Hepatocyte (in vitro differentiated cells): Measurements from ENCODE around the gene ZNF148. TPM values are rescaled to one million over a fixed set of nuclear protein-coding genes. Genes with fewer than 3 reads are reported as not detected.

Experiments
- DNase-seq: peaks from one replicate; pipeline ENCODE4 v3.0.0-alpha.2; 2016; ENCODE audit warnings: low spot score
- H2AFZ ChIP-seq: fragments of 200-600 bp; sonication (generic); 2 replicates; pipeline ENCODE4 v1.6.0; 2016; ENCODE audit warnings: antibody characterized with exemption, mild to moderate bottlenecking
- H3K27ac ChIP-seq: fragments of 200-600 bp; sonication (generic); 2 replicates; pipeline ENCODE4 v1.5.1; 2016; ENCODE audit warnings: mild to moderate bottlenecking
- H3K27me3 ChIP-seq: fragments of 200-600 bp; sonication (generic); 2 replicates; pipeline ENCODE4 v1.6.1; 2016
- H3K36me3 ChIP-seq: fragments of 200-600 bp; sonication (generic); replicated peaks from 2 replicates; pipeline ENCODE4 v1.5.1; 2016; ENCODE audit warnings: low read depth; ENCODE audit not compliant: insufficient read depth
- H3K4me1 ChIP-seq: fragments of 200-600 bp; sonication (generic); 2 replicates; pipeline ENCODE4 v1.5.1; 2016; ENCODE audit warnings: mild to moderate bottlenecking, moderate library complexity; ENCODE audit not compliant: insufficient read depth
- H3K4me2 ChIP-seq: fragments of 200-600 bp; sonication (generic); 2 replicates; pipeline ENCODE4 v1.6.0; 2016
- H3K4me3 ChIP-seq: fragments of 200-600 bp; sonication (generic); 2 replicates; pipeline ENCODE4 v1.5.1; 2016; ENCODE audit warnings: mild to moderate bottlenecking
- H3K79me2 ChIP-seq: fragments of 200-600 bp; sonication (generic); 2 replicates; pipeline ENCODE4 v1.6.0; 2017; ENCODE audit warnings: mild to moderate bottlenecking
- H3K9me2 ChIP-seq: fragments of 200-600 bp; sonication (generic); replicated peaks from 2 replicates; pipeline ENCODE4 v1.6.0; 2017; ENCODE audit warnings: mild to moderate bottlenecking; ENCODE audit not compliant: insufficient read depth
- H3K9me3 ChIP-seq: fragments of 200-600 bp; sonication (generic); 2 replicates; pipeline ENCODE4 v1.5.1; 2016; ENCODE audit warnings: low read depth, mild to moderate bottlenecking
- H4K20me1 ChIP-seq: fragments of 200-600 bp; sonication (generic); 2 replicates; pipeline ENCODE4 v1.6.0; 2016; ENCODE audit warnings: mild to moderate bottlenecking; ENCODE audit not compliant: insufficient read depth, poor library complexity, severe bottlenecking
- CTCF ChIP-seq: fragments of 200-600 bp; sonication (generic); IDR thresholded peaks from 2 replicates; pipeline ENCODE4 v1.5.1; 2016; ENCODE audit warnings: antibody characterized with exemption, mild to moderate bottlenecking; ENCODE audit not compliant: poor library complexity
- EZH2 ChIP-seq: fragments of 200-600 bp; sonication (generic); IDR thresholded peaks from 2 replicates; pipeline ENCODE4 v1.6.1; 2016; ENCODE audit warnings: antibody characterized with exemption, mild to moderate bottlenecking, borderline replicate concordance
- EZH2phosphoT487 ChIP-seq: fragments of 200-600 bp; sonication (generic); IDR thresholded peaks from one replicate; pipeline ENCODE4 v1.6.1; 2018; ENCODE audit warnings: antibody characterized with exemption, mild to moderate bottlenecking, low read depth, moderate library complexity; ENCODE audit not compliant: unreplicated experiment, severe bottlenecking
- WGBS: methylation state at CpG from one replicate; pipeline ENCODE4 v1.1.6; 2016; ENCODE audit warnings: low lambda C conversion rate; ENCODE audit errors: missing lambda C conversion rate; 5-methylcytosine and 5-hydroxymethylcytosine counted together
- polyA plus RNA-seq: library from polyadenylated mRNA; unstranded; fragments of >200 nt; fragmentation: Nextera tagmentation; extraction: Ambion mirVana; gene quantifications from 2 replicates; pipeline ENCODE4 v1.2.1, GENCODE V29; 2016
- total RNA-seq: library from RNA; depleted of rRNA; stranded (reverse); fragments of >200 nt; gene quantifications from 2 replicates; pipeline ENCODE4 v1.2.3, GENCODE V29; 2014

ZNF148 gene
- total and polyA plus RNA-seq, 2 experiments from 2014 or later: 23.2 to 30.3 TPM

DNA sequence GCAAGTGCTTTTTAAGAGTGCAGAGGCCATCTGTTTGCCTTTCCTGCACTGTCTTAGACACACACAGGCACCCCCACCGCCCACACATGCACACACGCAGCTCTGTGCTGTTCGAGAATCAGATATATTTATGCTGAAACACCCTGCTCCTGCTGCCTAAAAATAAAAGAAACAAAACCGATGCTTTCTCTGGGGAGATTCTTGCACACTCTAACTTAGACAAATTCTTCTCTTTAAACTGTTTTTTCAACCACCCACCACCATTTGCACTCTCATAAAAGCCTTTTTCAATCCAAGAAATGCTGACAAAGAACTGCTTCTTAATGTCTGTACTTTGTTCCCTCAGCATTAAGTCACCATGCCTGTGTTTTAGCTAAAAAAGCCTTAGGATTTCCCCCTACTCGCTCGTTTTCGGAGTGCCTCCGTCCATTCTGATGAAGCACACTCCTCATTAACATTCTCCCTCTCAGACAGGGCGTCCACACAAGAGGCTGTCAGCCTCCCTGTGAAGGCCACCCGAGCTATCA, 188.8 kb downstream of the ZNF148 start:
- Histone ChIP-seq H3K9me3 (no peaks in the 10 kb centered on the region), H3K79me2 (no peaks in the 10 kb centered on the region), H3K27ac (peak overlapping the region; percentile 69), H2AFZ (peak overlapping the region; percentile 60), H3K36me3 (no peaks in the 10 kb centered on the region), H3K4me1 (peaks cover 16% of the 10 kb centered on the region), H3K27me3 (no peaks in the 10 kb centered on the region), H3K9me2 (no peaks in the 10 kb centered on the region), H3K4me3 (no peak overlapping the region), H4K20me1 (no peaks in the 10 kb centered on the region), H3K4me2 (peak overlapping the region; percentile 58)
- TF ChIP-seq CTCF (no peak), EZH2 (no peak), EZH2phosphoT487 (no peak)
- 52% methylated on average over 10 of the region's 10 CpGs for WGBS
- DNase-seq: peak; percentile 32

DNA sequence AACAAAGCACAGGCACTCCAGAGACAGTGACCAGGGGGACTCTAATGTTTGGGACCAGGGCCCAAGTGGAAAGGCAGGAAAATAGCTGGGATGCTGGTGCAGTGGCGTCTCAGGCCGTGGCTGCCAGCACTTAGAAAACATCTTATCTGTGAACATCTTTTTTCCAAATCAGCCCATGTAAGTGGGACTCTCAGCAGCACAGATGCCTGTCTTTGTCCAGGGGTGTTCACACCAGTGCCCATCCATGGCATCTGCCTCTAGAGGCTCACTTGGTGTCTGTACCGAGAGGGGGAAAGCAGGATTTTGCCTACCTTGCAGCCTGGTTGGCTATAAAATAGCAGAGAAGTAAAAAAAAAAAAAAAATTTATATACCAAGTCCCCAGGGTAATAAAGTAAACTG, 189.3 kb downstream of the ZNF148 start:
- peaks cover 16% of the 10 kb centered on the region for H3K4me1 ChIP-seq
- no peaks in the 10 kb centered on the region for H3K9me3 ChIP-seq
- H3K36me3 ChIP-seq: no peaks in the 10 kb centered on the region
- no peak overlapping the region for H2AFZ ChIP-seq
- 77% methylated on average over 3 of the region's 3 CpGs for WGBS
- no peaks in the 10 kb centered on the region for H3K27me3 ChIP-seq
- no peak for TF ChIP-seq EZH2
- no peak for TF ChIP-seq EZH2phosphoT487
- TF ChIP-seq CTCF: no peak
- H4K20me1 ChIP-seq: no peaks in the 10 kb centered on the region
- no peak overlapping the region for H3K4me3 ChIP-seq
- no peak for DNase-seq
- H3K4me2 ChIP-seq: no peak overlapping the region
- peak overlapping the region; percentile 51 for H3K27ac ChIP-seq
- H3K79me2 ChIP-seq: no peaks in the 10 kb centered on the region
- no peaks in the 10 kb centered on the region for H3K9me2 ChIP-seq

DNA sequence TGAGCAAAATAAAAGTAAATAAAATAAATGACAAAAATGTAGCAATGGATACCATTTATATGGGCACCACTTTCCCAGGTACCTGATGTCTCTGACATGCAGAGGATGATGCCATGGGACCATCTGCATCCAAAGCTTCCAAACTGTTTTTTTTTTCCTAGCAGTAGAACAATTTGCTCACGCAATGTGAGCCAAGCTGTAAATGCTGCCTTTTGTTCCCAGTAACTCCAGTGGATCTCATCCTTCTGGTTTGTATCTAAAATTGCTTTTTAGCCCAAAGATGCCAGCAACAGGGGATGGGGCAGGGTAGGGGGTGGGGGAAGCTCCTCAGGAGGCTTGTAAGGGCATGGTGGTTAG, 195.3 kb downstream of the ZNF148 start:
- DNase-seq: no peak
- Histone ChIP-seq H3K27ac (no peak overlapping the region), H4K20me1 (no peaks in the 10 kb centered on the region), H3K9me2 (no peaks in the 10 kb centered on the region), H2AFZ (no peak overlapping the region), H3K27me3 (no peaks in the 10 kb centered on the region), H3K4me3 (no peak overlapping the region), H3K36me3 (no peaks in the 10 kb centered on the region), H3K4me1 (no peaks in the 10 kb centered on the region), H3K79me2 (no peaks in the 10 kb centered on the region), H3K9me3 (no peaks in the 10 kb centered on the region), H3K4me2 (no peak overlapping the region)
- no peak for TF ChIP-seq EZH2
- no peak for TF ChIP-seq EZH2phosphoT487
- no peak for TF ChIP-seq CTCF
- WGBS: 100% methylated on average over 1 of the region's 1 CpG
